ENCODE data around the gene MAN2B1. TPM values are rescaled to one million over a fixed set of nuclear protein-coding genes. Genes with fewer than 3 reads are reported as not detected.

Gene MAN2B1
- total and polyA plus RNA-seq, 2 of the 13 experiments (the other 11 are each of a cell fraction or from before 2014, with no cell fraction given): 23.6 to 23.8 TPM

- TF ChIP-seq, protein P1, sequence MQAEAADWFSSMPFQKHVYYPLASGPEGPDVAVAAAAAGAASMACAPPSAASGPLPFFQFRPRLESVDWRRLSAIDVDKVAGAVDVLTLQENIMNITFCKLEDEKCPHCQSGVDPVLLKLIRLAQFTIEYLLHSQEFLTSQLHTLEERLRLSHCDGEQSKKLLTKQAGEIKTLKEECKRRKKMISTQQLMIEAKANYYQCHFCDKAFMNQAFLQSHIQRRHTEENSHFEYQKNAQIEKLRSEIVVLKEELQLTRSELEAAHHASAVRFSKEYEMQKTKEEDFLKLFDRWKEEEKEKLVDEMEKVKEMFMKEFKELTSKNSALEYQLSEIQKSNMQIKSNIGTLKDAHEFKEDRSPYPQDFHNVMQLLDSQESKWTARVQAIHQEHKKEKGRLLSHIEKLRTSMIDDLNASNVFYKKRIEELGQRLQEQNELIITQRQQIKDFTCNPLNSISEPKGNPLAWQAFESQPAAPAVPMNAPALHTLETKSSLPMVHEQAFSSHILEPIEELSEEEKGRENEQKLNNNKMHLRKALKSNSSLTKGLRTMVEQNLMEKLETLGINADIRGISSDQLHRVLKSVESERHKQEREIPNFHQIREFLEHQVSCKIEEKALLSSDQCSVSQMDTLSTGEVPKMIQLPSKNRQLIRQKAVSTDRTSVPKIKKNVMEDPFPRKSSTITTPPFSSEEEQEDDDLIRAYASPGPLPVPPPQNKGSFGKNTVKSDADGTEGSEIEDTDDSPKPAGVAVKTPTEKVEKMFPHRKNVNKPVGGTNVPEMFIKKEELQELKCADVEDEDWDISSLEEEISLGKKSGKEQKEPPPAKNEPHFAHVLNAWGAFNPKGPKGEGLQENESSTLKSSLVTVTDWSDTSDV (CRISPR knock-in tag; IDR thresholded peaks at IDR 0.05): no peak
- TF ChIP-seq, protein P2, sequence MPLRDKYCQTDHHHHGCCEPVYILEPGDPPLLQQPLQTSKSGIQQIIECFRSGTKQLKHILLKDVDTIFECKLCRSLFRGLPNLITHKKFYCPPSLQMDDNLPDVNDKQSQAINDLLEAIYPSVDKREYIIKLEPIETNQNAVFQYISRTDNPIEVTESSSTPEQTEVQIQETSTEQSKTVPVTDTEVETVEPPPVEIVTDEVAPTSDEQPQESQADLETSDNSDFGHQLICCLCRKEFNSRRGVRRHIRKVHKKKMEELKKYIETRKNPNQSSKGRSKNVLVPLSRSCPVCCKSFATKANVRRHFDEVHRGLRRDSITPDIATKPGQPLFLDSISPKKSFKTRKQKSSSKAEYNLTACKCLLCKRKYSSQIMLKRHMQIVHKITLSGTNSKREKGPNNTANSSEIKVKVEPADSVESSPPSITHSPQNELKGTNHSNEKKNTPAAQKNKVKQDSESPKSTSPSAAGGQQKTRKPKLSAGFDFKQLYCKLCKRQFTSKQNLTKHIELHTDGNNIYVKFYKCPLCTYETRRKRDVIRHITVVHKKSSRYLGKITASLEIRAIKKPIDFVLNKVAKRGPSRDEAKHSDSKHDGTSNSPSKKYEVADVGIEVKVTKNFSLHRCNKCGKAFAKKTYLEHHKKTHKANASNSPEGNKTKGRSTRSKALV (CRISPR knock-in tag; IDR thresholded peaks at IDR 0.05): no peak
- TF ChIP-seq RARA (CRISPR knock-in tag; IDR thresholded peaks at IDR 0.05) (no peak; the same call in 1 of the 2 replicates), CREB1 (IDR thresholded peaks at IDR 0.05) (peak; percentile 94), CREB1 (CRISPR knock-in tag; IDR thresholded peaks at IDR 0.05) (peak; percentile 94), NR2F6 (IDR thresholded peaks at IDR 0.05) (no peak), NR2F6 (CRISPR knock-in tag; IDR thresholded peaks at IDR 0.05) (peak; percentile 66), ATM (IDR thresholded peaks at IDR 0.05; ENCODE audit: borderline replicate concordance) (no peak), ESRRA (CRISPR knock-in tag; IDR thresholded peaks at IDR 0.05; ENCODE audit: low read depth) (no peak), ZNF343 (CRISPR knock-in tag; IDR thresholded peaks at IDR 0.05) (peak; percentile 69; the same call in 1 of the 2 replicates), IKZF5 (CRISPR knock-in tag; IDR thresholded peaks at IDR 0.05) (peak; percentile 85; the same call in 1 of the 2 replicates), TSC22D2 (CRISPR knock-in tag; IDR thresholded peaks at IDR 0.05; ENCODE audit: borderline replicate concordance) (peak; percentile 77; the same call in 1 of the 2 replicates), AGO1 (IDR thresholded peaks at IDR 0.05; ENCODE audit: low read depth, low read length, poor library complexity, severe bottlenecking) (no peak)
- TF ChIP-seq, protein P3, sequence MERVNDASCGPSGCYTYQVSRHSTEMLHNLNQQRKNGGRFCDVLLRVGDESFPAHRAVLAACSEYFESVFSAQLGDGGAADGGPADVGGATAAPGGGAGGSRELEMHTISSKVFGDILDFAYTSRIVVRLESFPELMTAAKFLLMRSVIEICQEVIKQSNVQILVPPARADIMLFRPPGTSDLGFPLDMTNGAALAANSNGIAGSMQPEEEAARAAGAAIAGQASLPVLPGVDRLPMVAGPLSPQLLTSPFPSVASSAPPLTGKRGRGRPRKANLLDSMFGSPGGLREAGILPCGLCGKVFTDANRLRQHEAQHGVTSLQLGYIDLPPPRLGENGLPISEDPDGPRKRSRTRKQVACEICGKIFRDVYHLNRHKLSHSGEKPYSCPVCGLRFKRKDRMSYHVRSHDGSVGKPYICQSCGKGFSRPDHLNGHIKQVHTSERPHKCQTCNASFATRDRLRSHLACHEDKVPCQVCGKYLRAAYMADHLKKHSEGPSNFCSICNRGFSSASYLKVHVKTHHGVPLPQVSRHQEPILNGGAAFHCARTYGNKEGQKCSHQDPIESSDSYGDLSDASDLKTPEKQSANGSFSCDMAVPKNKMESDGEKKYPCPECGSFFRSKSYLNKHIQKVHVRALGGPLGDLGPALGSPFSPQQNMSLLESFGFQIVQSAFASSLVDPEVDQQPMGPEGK (CRISPR knock-in tag; IDR thresholded peaks at IDR 0.05): peak; percentile 37; the same call in 1 of the 2 replicates
Observed at GRCh38 chr19:12610540-12611360, 55.8 kb downstream of the MAN2B1 start, which contains the start of the genes ZNF490 and ZNF791 (continued).

Measured in HepG2 (cell line).